NOMO-1 treated with DMSO at 0.1 percent for 48 hours (cell line): Measurements from ENCODE around the gene CRIM1.
A peak's percentile ranks its signal among the peaks of the same experiment; 100 is the strongest.

ENCODE experiments used
- DNase-seq: peaks from one replicate; lab custom pipeline; 2025; ENCODE audit not compliant: unreplicated experiment; lab: John Stamatoyannopoulos, UW

Gene CRIM1

DNA sequence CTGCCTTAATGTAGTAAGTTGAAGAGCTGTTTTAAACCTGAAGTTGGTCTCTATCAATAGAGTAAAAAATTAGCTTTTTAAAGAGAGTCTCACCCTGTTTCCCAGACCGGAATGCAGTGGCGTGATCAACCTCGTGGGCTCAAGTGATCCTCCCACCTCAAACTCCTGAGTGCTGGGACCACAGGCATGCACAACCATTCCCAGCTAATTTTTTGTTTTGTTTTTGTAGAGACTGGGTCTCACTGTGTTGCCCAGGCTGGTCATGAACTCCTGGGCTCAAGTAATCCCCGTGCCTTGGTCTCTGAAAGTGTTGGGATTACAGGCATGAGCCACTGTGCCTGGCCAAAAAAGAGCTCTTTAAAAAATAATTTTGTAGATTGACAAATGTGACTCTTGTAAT is 40.3 kb downstream of the CRIM1 start:
- DNase-seq = no peak

DNA sequence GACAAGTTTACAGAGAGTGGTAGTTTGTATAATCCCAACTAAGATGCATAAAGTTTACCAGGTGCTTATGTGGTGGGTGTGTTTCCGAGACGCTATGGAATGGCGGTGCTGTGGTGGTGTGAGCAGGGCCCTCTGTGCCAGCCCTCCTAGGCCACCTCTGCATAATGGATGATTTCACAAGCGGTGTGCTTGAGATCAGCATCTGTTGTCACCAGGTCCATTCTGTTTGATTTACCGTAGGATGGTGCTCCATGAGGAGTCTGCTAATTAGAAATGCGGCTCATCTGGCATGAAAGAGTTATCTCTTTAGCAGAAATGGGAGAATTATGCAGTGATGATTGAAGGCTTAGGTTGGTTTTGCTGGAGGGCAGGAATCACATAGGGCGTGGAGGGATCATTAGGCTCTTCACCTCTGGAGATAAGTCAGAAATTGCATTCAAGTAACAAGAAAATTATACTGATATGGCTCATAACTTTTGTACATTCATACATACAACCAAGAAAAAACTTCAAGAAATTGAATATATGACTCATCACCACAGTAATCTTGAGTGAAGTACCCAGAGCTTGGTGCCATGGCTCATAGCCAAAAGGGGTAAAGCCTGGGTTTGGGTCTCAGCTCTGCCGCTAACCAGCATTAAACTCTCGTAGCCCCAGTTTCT is 41.4 kb downstream of the CRIM1 start:
- no peak for DNase-seq

DNA sequence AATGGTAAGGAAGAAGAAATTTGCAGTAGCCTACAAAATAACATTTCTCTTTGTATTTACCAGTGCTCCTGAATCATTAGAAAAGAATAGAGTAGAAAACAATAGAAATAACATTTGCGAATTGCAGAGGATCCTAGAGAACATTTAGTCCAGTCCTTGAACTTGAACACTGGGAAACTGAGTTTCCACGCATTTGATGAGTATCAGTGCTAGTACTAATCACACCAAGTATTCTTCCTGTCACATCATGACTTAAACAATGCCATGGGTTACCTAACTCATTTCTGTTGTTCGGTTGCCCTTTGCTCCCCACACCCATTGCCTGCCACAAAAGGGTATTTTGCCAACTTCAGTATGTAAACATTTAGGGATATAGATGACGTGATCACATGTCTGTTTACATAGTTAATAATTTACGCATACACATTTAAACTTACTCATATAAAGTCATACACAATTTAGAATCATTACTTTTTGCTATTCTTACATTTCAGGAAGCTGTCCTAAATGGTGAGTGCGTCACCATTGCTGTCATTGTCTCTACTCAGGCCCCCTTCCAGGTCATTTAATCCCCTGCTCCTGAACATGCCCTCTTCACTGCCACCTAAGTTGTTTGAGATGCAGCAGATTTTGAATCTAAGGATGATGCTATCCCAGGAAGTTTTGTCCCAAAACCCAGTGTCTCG is 42.3 kb downstream of the CRIM1 start:
- DNase-seq = no peak

DNA sequence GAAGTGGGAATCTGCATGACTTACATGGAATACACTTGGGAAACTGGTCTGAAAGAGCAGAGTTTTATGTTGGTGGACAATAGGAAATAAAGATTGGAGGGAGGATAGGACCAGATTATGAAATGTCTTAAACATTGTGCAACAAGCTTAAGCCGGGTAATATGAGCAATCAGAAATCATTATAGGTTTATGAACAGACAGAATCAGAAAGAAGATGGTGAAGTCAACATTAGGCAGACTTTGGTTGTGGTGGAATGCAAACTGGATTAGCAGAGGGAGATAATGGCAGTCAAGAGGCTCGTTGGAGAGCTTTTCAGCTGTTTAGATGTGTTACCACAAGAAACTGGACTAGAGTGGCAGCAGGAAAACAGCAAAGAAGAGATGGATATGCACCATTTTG is 43.5 kb downstream of the CRIM1 start:
- no peak for DNase-seq

DNA sequence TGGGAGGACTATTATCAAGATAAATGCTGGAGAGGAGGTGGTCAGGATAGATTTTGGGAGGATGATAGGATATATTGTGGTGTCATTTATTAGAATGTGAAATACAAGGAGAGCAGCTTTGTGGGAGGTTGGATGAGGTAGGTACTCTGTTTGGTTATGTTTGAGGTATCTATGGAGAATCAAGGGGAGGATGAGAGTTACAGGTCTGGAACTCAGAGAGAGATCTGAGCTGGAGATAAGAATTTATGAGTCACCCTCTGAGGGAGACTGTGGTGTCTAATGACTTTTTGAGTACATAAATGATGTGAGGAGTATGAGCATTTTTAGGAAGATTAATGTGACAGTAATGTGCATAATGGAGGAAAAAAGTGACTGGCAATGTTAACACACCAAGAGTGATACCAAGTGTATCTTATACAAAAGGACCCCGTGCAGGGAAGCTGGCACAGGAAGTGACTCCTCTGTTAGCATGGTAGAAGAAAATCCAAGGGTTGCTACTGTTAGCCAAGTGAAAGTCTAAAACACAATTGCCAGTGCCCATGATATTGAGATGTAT is 48.2 kb downstream of the CRIM1 start:
- peak; percentile 53 for DNase-seq

DNA sequence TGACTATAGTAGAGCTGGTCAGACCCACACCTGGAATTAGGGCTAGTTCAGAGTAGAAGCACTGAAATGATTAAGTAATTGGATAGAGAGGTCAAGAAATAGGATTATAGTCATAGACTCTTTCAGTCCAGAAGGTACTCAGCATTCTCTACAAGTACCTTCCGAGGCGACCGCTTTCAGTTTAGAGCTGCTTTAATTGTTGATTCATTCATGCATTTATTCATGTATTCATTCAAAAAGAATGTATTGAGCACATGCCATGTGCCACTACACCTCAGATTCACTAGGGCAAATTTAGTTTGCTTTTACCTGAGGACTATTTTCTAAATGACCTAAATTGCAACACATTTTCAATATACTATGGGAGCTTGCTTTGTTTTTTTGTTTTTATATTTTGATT is 48.7 kb downstream of the CRIM1 start:
- DNase-seq = no peak

DNA sequence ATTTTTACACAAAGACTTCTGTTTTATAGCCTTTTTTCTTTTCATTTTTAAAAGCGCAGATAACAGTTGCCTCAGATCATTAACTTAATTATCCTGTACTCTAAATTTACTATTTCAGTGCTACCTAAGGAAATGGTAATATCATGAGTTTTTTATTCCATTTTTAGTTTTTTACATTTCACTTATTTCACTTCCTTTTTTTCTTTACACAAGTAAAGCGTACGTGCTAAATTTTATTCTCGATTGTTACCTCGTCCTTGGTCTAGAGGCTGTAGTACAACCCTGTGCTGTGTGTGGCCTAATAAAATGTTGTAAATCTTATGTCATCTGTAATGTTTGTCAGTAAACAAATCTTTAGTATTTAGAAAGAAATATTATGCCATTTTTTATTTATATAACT is 49.2 kb downstream of the CRIM1 start:
- DNase-seq = peak; percentile 54

DNA sequence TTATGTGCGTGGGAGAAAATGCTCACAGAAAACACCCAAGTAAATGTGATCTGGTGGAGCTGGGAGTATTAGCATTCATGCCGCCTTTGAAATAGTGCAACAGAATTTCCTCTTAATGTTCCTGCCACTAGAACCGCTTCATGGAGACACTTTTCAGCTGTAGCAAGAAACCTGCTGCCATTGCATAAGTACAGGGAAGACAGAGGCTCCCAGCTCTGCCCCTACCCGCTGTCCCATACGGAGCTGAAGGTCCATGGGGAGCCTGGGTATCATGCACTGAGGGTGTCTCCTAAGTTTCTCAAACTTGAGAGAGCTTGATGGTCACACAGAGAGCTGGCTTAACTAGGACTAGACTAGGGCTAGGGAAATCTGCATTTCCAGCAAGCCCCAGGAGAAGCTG is 49.6 kb downstream of the CRIM1 start:
- peak; percentile 17 for DNase-seq

DNA sequence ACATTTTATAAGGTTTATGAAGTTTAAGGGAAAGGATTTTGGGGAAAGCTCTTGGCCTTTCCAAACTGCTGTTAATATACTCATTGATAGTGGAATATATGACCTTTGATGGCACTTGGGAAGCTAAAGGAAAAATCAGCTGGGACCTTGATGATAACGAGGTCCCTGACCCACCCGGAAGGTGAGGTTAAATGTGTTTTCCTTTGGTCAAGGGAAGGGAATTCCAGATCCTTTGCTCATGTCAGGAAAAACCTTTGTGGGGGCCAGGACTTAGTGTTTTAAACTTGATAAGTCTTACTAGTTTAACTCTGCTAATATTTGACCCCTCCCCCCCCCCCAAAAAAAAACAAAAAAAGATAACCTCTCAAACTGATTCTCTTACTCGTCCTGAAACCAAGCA is 50.7 kb downstream of the CRIM1 start:
- no peak for DNase-seq

DNA sequence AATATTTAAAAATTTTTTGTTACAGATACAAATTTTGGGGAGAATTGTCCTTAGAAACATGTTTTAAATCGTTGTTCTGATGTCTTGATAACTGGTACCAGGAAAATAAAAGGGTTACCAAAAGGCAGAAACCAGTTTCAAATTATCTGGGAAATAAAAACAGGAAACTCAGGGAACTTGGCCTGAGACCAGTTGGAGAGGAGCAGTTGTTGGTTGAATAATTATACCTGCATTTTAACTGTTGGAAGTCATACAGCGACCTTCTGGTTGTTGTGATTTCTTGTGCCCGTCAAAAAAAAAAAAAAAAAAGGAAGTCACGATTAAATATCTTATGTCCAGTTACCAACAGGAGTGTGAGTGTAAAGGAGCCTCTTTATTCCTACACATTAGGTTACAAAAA is 51.8 kb downstream of the CRIM1 start:
- DNase-seq = no peak

DNA sequence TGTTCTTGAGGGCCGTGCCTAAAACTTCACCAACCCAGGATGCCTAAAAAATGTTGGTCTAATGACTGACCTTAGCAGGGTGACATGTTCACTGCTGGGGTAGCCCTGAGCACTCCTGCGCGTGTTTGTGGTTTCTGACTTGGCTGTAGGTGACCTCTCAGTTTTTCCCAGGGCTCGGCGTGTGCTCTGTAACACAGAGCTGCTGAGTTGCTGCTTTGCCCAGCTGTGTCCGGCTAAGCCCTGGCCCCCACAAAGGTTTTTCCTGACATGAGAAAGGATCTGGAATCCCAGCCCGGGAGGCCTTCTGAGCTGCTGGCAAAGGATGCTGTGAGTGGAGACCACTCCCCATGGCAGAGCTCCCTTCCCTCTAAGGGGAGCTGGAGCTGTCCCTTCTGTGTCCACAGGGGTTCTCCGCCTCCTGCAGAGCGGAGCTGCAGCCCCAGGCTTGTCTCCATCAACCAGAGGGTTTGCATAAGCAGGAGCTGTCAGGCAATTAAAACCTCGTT is 52.7 kb downstream of the CRIM1 start:
- DNase-seq = no peak

DNA sequence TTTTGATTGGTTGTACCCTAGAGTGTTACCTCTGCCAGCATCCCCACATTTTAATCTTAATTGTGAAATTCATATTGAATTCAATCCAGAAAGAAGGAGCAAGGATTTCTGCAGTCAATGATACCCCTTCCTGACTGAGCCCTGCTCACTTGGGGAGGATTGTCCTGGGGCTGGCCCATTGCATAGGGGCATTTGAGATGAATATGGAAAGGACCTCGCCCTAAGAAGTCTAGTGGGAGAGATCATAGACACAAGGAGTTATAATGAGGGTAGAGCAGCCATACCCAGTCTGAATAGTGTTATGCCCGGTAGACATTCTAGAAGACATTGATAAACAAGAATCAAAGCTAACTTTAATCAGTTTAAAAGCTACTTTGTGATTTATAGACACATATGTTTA is 53.8 kb downstream of the CRIM1 start:
- DNase-seq = no peak

DNA sequence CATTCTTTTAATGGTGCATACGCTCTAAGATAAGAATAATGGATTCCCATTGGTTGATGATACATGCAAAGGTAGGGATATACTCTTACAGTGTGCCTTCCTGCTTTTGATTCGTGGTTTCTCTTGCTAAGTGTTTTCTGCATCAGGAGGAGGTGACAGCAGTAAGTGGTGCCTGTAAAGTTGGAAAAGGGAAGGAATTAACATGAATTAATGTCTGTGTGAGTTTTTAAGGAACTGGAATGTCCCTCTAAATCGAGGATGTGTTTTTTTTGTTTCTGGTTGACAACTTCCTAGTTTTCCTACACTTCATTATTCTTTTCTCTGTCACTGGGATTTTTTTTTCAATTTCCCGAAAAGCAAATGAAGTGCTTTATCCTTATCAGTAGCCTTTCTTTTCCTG is 54.4 kb downstream of the CRIM1 start:
- DNase-seq = no peak

DNA sequence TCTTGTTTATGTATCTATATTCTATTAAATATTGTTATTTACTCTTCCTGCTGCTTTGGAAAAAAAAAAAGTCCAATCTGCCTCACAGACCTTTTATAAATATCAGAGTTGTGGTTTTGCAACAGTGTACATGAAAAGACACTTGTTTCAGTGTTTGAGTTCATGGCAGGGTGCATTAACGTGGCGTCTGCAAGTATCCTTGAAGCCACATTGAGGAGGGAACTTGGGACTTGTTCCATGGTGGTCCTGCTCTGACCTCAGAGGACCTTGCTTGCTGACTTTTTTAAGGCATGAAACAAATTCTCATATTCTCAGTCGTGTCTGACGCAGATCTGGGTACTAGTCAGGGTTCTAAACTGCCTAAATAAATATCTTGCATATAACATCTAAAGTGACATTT is 55.1 kb downstream of the CRIM1 start:
- no peak for DNase-seq

DNA sequence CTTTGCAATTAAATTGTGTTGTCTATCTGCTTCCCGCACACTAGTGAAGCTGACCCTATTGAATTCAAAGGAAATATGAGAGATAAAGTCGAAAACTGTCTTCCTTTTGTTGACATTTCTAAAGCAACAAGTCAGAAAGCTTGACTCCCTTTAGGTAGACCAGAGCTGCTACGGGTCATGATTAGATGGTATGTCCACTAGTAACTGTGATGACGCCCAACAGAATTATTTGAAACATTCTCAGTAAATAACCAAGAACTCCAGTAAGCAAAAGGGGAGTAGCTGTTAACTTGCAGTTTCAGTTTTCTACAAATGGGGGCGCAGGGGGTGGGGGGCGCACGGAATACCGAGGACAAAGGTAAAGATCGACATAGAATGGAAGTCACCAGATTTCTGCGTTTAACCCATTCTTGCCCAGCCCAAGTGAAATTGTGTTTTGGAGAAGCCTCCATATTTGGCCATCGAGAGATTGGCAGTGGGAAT is 56.4 kb downstream of the CRIM1 start:
- no peak for DNase-seq

DNA sequence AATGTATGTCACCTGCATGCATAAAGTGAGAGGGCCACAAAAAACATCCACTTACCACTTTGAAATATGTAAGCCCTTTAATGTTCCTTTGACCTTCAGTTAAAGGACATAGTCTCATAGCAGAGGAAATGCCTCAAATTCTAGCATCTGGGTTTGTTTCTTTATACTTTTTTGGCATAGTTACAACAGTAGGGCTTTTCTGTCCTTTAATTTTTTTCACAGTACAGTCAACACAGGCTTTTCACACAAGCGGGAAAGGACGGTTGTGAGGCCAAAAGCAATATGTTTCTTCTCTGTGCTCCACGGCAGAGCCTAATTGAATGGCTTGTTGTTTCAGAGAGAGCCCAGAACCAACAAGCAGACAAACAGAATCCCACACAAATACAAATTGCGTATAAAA is 57.6 kb downstream of the CRIM1 start:
- DNase-seq = no peak

DNA sequence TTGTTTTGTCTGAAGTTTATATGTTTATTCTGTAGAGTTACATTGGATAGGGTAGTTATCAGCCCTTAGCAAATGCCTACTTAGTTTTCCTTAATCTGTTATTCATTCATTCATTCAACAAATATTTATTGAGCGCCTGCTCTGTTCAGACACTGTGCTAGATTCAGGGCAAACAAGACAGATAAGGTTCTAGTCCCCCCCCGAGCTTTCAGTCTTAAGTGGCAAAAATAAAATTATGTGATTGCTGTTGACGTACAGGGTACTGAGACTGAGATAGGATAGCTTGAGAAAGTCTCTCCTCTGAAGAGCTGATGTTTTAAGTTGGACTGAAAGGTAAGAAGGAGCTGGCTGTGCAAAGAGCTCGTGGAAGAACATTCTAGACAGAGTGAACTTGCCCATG is 58.7 kb downstream of the CRIM1 start:
- DNase-seq = no peak

DNA sequence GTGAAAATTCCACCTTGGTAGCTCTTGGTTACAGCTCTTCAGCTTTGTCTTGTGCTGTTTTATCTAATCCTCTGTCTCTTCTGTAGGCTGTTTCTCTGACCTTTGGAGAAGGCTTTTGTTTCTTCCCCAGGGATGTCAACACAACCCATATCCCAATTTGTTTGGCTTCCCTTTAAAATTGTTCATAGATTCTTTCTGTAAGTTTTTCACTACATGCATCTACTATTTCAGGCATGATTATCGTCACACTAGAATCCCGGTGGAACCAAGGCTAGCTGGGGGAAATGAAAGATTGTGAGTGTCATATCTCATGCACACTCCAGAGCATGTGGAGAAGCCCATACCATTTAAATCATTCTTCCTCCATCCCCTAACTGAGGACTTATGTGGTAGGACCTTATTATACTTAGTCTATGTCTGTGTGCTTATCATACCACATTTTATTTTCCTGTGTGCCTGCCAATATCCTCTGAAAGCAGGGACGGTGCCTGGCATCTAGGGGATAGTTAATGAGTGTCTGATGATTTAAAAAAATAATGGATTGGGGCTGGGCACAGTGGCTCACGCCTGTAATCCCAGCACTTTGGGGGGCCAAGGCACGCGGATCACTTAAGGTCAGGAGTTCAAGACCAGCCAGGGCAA is 59.9 kb downstream of the CRIM1 start:
- no peak for DNase-seq

DNA sequence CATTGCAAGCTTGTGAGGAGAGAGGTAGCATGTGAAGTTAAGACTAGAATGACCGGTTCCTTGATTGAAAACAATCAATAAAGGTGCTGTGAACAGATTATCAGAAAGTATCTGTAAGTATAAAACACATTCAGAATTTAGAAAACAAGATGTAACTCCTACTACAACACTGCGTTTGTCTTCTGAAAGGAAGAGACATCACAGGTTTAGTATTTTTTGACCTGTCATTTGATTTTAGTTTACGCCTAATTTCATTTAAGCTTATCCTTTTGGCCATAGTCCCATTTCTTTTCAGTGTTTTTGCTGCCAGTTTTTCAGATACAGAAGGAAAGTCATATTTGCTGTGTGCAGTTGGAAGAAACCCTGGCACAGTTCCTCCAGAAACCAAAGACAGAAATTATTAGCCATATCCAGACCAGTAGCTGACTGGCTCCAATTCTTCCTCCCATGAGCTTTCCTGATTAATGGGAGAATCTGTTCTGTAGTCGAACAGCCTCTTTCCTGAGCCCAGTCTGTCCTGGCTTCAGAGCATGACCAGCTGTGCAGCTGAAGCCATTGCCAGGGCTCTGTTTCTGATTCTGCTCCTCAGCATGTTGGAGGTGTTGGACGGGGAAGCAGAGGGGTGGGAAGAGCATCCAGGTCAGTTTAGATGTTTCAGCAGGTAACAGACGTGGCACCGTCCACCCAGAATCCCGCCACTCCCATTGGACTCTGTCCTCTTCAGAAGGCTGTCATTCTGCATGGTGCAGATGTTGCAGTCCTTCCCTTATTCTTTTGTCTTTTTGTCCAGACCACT is 61.0 kb downstream of the CRIM1 start:
- DNase-seq = no peak

DNA sequence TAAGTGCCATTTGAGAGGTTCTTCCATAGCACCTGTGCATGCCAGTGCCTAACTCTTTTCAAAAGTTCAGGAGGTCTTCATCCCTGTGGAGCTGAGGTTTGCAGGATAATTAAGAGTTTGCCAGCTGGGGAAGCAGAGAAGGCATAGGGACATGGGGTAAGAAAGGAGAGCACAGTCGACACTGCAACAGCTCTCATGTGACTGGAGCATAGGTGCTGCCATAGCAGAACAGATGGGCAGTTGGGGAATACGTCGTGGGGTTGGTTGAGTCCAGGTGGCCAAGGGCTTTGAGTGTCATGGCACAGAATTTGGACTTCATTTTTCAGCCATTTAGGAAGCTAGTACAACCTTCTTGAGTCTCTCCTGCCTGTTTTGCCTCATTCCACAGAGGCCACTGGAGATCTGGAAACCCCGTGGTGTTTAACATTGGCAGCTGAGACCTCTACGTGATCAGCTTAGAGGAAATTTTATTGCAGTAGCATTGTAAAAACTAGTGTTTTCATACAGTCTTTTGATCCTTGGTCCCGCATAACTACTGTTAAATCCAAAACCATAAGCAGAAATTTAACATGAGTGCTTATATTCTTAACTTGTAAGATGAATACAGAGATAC is 65.1 kb downstream of the CRIM1 start:
- no peak for DNase-seq

DNA sequence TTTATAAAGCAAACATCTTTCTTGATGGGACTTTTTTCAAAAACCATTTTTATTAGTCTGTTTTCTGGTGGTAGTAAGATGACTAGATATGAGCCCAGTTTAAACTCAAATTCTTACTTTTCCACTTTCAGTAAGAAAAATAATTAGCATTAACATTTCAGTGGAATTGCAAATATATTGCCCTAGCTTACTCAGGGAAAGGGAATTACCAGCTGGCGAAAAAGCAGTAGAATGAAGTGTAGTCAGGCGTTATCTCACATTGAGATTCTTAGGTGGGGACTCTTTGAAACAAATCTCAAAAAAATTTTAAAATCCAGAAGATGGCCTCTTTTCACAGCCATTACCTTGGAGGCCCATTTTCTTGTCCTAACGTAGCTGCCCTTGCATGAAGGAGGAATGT is 65.8 kb downstream of the CRIM1 start:
- no peak for DNase-seq
